GM12892 (cell line): ENCODE measurements around the gene GTF2H4.
"Not testable (repeated sequence)": the region's sequence is repeated elsewhere in the genome, so short reads cannot be mapped to it uniquely, and the experiment has no call there.

ENCODE experiments used
- POLR2A ChIP-seq: IDR thresholded peaks from 2 replicates; pipeline ENCODE4 v1.6.1; 2011; ENCODE audit warnings: low read depth, low read length, control low read depth
- POLR2AphosphoS5 ChIP-seq: IDR thresholded peaks from 2 replicates; pipeline ENCODE4 v1.6.1; 2011; ENCODE audit warnings: low read depth, low read length, control low read depth

DNA sequence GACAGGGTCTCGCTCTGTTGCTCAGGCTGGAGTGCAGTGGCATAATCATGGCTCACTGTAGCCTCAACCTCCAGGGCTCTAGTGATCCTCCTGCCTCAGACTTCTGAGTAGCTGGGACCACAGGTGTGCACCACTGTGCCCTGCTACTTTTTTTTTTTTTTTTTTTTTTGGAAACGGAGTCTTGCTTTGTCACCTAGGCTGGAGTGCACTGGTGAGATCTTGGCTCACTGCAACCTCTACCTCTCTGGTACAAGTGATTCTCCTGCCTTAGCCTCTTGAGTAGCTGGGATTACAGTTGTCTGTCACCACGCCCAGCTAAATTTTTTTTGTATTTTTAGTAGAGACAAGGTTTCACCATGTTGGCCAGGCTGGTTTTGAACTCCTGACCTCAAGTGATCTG, 19.1 kb downstream of the GTF2H4 start:
- TF ChIP-seq POLR2A, POLR2AphosphoS5: not testable (repeated sequence)
